KMS-11 (cell line): Measurements from ENCODE around the gene RNF13.
"Not testable (repeated sequence)": the region's sequence is repeated elsewhere in the genome, so short reads cannot be mapped to it uniquely, and the experiment has no call there.

Source experiments
- H2AFZ ChIP-seq: fragments of 200-600 bp; sonication (generic); 2 replicates; pipeline ENCODE4 v1.6.1; 2016; ENCODE audit warnings: antibody characterized with exemption, mixed run types, low read depth
- H3K27ac ChIP-seq: fragments of 200-600 bp; sonication (generic); 2 replicates; pipeline ENCODE4 v1.6.1; 2016; ENCODE audit warnings: mild to moderate bottlenecking, mixed run types
- H3K27me3 ChIP-seq: fragments of 200-600 bp; sonication (generic); 2 replicates; pipeline ENCODE4 v1.6.1; 2017; ENCODE audit warnings: mild to moderate bottlenecking, low read depth, mixed run types, moderate library complexity; ENCODE audit not compliant: insufficient read depth
- H3K36me3 ChIP-seq: fragments of 200-600 bp; sonication (generic); 2 replicates; pipeline ENCODE4 v1.6.1; 2017; ENCODE audit warnings: mild to moderate bottlenecking, mixed run types; ENCODE audit not compliant: insufficient read depth
- H3K4me1 ChIP-seq: fragments of 200-600 bp; sonication (generic); 2 replicates; pipeline ENCODE4 v1.6.1; 2016; ENCODE audit warnings: mild to moderate bottlenecking, low read depth, mixed run types; ENCODE audit not compliant: poor library complexity, severe bottlenecking
- H3K4me2 ChIP-seq: fragments of 200-600 bp; sonication (generic); 2 replicates; pipeline ENCODE4 v1.7.0; 2016; ENCODE audit warnings: mild to moderate bottlenecking, mixed run types
- H3K4me3 ChIP-seq: fragments of 200-600 bp; sonication (generic); IDR thresholded peaks from 2 replicates; pipeline ENCODE4 v1.6.1; 2017; ENCODE audit warnings: low read depth, low read length, mixed read lengths; ENCODE audit not compliant: insufficient read depth
- H3K79me2 ChIP-seq: fragments of 200-600 bp; sonication (generic); 2 replicates; pipeline ENCODE4 v1.6.1; 2016; ENCODE audit warnings: low read depth, mixed run types; ENCODE audit not compliant: insufficient read depth
- H3K9ac ChIP-seq: fragments of 200-600 bp; sonication (generic); 2 replicates; pipeline ENCODE4 v1.6.1; 2016; ENCODE audit warnings: mild to moderate bottlenecking, mixed run types
- H4K20me1 ChIP-seq: fragments of 200-600 bp; sonication (generic); 2 replicates; pipeline ENCODE4 v1.6.1; 2016; ENCODE audit warnings: mild to moderate bottlenecking, mixed run types; ENCODE audit not compliant: insufficient read depth
- TF ChIP-seq, protein P1 (sequence below): fragments of 200-600 bp; sonication (generic); conservative IDR thresholded peaks from 2 replicates; pipeline ENCODE4 v1.6.1; 2017; ENCODE audit warnings: low read depth, mild to moderate bottlenecking, antibody characterized with exemption, low read length, moderate library complexity, mixed read lengths

The RNF13 gene

DNA sequence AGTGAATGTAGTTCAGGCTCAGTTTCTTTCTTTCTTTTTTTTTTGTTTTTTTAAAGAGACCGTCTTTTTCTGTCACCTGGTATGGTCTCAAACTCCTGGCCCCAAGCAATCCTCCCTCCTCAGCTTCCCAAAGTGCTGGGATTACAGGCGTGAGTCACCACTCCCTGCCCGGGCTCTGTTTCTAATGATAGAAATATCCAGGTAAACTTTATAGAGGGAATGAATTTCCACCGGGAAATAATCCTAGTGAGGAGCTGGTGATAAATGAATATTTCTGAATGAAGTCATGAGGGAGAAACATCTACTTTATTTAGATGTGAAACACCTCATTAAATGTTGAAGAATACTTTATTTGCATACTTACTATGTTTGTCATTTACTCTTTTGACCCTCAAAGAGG lies 7.2 kb downstream of the RNF13 start:
- H2AFZ ChIP-seq, result no peak overlapping the region
- H3K4me2 ChIP-seq, result no peak overlapping the region
- H4K20me1 ChIP-seq, result no peaks in the 10 kb centered on the region
- H3K36me3 ChIP-seq, result no peaks in the 10 kb centered on the region
- no peak overlapping the region for H3K27ac ChIP-seq
- H3K79me2 ChIP-seq, result peaks cover 84% of the 10 kb centered on the region
- peaks cover 22% of the 10 kb centered on the region for H3K4me1 ChIP-seq
- TF ChIP-seq, protein P1, sequence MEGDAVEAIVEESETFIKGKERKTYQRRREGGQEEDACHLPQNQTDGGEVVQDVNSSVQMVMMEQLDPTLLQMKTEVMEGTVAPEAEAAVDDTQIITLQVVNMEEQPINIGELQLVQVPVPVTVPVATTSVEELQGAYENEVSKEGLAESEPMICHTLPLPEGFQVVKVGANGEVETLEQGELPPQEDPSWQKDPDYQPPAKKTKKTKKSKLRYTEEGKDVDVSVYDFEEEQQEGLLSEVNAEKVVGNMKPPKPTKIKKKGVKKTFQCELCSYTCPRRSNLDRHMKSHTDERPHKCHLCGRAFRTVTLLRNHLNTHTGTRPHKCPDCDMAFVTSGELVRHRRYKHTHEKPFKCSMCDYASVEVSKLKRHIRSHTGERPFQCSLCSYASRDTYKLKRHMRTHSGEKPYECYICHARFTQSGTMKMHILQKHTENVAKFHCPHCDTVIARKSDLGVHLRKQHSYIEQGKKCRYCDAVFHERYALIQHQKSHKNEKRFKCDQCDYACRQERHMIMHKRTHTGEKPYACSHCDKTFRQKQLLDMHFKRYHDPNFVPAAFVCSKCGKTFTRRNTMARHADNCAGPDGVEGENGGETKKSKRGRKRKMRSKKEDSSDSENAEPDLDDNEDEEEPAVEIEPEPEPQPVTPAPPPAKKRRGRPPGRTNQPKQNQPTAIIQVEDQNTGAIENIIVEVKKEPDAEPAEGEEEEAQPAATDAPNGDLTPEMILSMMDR, result no peak
- no peak overlapping the region for H3K4me3 ChIP-seq
- no peaks in the 10 kb centered on the region for H3K27me3 ChIP-seq
- no peak overlapping the region for H3K9ac ChIP-seq

DNA sequence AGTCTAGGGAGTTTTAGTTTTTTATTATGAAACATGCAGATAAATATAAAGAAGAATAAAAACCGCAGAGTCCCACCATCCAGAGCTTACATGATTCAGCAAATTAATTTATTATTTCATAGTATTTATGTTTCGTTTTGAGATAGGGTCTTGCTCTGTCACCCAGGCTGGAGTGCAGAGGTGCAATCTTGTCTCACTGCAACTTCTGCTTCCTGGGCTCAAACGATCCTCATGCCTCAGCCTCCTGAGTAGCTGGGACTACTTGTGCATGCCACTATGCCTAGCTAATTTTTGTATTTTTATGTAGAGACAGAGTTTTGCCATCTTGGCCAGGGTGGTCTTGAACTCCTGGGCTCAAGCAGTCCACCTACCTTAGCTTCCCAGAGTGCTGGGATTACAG lies 13.6 kb downstream of the RNF13 start:
- Histone ChIP-seq H3K79me2 (peaks cover 57% of the 10 kb centered on the region; the same call in 1 of the 2 replicates), H4K20me1 (no peaks in the 10 kb centered on the region), H3K9ac (no peak overlapping the region), H2AFZ (no peak overlapping the region), H3K4me2 (no peak overlapping the region), H3K36me3 (no peaks in the 10 kb centered on the region), H3K4me3 (no peak overlapping the region), H3K4me1 (no peaks in the 10 kb centered on the region), H3K27me3 (no peaks in the 10 kb centered on the region), H3K27ac (no peak overlapping the region)
- TF ChIP-seq, protein P1, result no peak

DNA sequence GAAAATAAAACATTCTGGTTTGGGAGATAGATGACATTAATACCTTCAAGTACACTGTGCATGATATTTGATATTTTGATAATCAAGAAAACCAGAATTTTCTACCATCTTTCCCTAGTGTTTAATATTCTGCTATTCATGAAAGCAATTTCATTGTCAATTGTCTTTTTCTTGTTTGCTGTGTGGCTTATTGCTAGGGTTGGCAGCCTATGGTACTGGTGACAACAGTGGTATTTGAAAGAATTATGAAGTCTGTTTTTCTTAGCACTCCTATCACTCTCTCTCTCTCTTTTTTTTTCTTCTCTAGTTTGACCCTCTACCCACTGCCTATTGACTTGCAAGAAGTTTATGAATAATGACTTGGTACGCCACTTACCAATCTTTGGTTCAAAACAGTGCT lies 15.4 kb downstream of the RNF13 start:
- Histone ChIP-seq H3K36me3 (no peaks in the 10 kb centered on the region), H3K4me2 (no peak overlapping the region), H3K4me1 (no peaks in the 10 kb centered on the region), H3K27ac (no peak overlapping the region), H4K20me1 (no peaks in the 10 kb centered on the region), H3K9ac (no peak overlapping the region), H3K4me3 (no peak overlapping the region), H2AFZ (no peak overlapping the region), H3K27me3 (no peaks in the 10 kb centered on the region), H3K79me2 (peaks cover 41% of the 10 kb centered on the region; the same call in 1 of the 2 replicates)
- TF ChIP-seq, protein P1, result no peak

DNA sequence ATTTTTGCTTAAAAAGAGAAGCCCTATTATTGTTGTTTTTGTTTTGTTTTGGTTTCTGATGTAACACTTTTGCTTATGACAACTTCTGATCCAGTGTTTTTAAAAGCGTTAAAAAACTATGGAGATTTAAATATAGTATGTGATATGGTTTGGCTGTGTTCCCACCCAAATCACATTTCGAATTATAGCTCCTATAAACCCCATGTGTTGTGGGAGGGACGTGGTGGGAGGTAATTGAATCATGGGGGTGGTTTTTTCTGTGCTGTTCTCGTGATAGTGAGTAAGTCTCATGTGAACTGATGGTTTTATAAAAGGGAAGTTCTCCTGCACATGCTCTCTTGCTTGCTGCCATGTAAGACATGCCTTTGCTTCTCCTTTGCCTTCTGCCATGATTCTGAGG lies 16.6 kb downstream of the RNF13 start:
- not testable (repeated sequence) for H3K36me3 ChIP-seq, H3K9ac ChIP-seq, H4K20me1 ChIP-seq, H3K27ac ChIP-seq, H3K4me1 ChIP-seq, H3K27me3 ChIP-seq, H3K4me2 ChIP-seq, H3K4me3 ChIP-seq, H2AFZ ChIP-seq
- peaks cover 35% of the 10 kb centered on the region; the same call in 1 of the 2 replicates for H3K79me2 ChIP-seq

DNA sequence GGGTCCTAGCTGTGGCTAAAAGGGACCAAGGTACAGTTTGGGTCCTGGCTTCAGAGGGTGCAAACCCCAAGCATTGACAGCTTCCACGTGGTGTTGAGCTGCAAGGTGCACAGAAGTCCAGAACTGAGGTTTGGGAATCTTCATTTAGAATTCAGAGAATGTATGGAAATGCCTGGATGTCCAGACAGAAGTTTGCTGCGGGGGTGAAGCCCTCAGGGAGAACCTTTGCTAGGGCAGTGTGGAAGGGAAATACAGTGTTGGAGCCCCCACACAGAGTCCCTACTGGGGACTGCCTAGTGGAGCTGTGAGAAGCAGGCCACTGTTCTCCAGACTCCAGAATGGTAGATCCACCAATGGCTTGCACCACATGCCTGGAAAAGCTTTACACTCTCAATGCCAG lies 17.9 kb downstream of the RNF13 start:
- no peak overlapping the region for H2AFZ ChIP-seq
- no peaks in the 10 kb centered on the region for H3K27me3 ChIP-seq
- H3K79me2 ChIP-seq, result peaks cover 44% of the 10 kb centered on the region; the same call in 1 of the 2 replicates
- no peak overlapping the region for H3K27ac ChIP-seq
- H3K4me1 ChIP-seq, result no peaks in the 10 kb centered on the region
- no peak overlapping the region for H3K4me2 ChIP-seq
- TF ChIP-seq, protein P1, result no peak
- H4K20me1 ChIP-seq, result 0 out of 2 replicates have a peak, but pooled peaks cover 2% of the 10 kb centered on the region
- no peak overlapping the region for H3K9ac ChIP-seq
- no peak overlapping the region for H3K4me3 ChIP-seq
- no peaks in the 10 kb centered on the region for H3K36me3 ChIP-seq
